ENCODE data around the gene ACBD6. TPM values are rescaled to one million over a fixed set of nuclear protein-coding genes. Genes with fewer than 3 reads are reported as not detected.

The ACBD6 gene
- total RNA-seq, 1 experiment from 2014 or later: 74.0 TPM

DNA sequence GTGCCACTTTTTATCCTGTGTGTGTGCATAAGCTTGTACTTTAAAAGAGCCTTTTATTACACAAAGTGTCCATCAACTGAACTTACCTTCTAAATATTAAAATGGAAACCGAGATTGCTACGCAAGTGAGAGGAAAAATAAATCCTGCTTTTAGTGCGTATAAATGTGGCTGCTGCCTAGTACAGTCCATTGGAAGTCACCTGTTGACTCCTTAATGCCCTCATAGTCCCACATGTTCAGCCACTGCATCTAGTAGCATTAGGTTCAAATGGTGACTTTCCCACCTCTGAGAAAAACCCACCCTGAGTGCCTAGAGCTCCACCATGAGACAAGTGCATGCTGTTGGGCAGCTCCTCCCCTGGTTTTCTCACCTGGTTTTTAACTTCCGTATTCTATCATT, 219.3 kb downstream of the ACBD6 start:
- no peak for DNase-seq
- H3K9ac ChIP-seq (ENCODE audit: low read length): no peak overlapping the region
- no peaks in the 10 kb centered on the region for H3K4me1 ChIP-seq (ENCODE audit: low read length)
- no peaks in the 10 kb centered on the region for H3K79me2 ChIP-seq (ENCODE audit: low read length)
- H3K27ac ChIP-seq (ENCODE audit: low read length): no peak overlapping the region
- no peaks in the 10 kb centered on the region for H3K9me3 ChIP-seq (ENCODE audit: low read length)
- H4K20me1 ChIP-seq (ENCODE audit: insufficient read depth, low read depth, low read length): no peaks in the 10 kb centered on the region
- peaks cover 8% of the 10 kb centered on the region; the same call in 1 of the 2 replicates for H3K36me3 ChIP-seq (ENCODE audit: insufficient read depth, low read length)
- H3K4me2 ChIP-seq (ENCODE audit: low read depth, low read length, poor library complexity, severe bottlenecking): no peak overlapping the region
- no peaks in the 10 kb centered on the region for H3K27me3 ChIP-seq (ENCODE audit: low read length)
- H3K9me2 ChIP-seq (replicated peaks; ENCODE audit: insufficient read depth, low read length): no peaks in the 10 kb centered on the region
- no peak overlapping the region for H3K4me3 ChIP-seq (ENCODE audit: low read length)
- H2AFZ ChIP-seq (ENCODE audit: low read length): no peak overlapping the region

DNA sequence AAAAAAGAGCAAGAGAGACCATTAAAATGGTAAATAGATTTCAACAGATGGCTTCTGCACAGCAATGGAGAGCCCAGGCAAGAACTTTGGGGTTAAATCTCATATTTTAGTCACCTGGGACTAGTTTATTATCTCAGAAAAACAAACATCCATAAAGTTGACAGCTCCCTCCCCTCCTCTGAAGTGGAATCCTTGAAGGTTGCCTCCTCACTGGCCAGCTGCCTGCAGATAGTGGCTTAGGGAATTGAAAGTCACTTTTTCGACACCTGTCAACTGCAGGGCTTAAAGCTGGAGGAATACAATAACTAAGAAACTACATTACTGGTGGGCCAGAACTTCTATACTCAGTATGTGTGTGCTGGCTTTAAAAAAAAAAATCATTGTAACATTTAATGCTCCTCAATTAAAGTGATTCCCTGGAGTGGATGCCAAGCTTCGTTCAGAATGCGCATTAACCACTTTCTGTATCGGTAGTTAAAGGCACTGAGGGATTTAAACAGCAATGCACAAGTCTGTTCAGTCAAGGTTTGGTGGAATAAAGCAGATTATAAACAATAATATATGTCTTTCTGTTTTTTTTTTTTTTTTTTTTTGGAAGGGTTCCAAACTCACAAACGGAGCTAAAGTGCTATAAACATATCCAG, 219.9 kb downstream of the ACBD6 start:
- no peaks in the 10 kb centered on the region for H3K79me2 ChIP-seq (ENCODE audit: low read length)
- H3K4me1 ChIP-seq (ENCODE audit: low read length): no peaks in the 10 kb centered on the region
- no peak overlapping the region for H2AFZ ChIP-seq (ENCODE audit: low read length)
- no peaks in the 10 kb centered on the region for H3K9me2 ChIP-seq (replicated peaks; ENCODE audit: insufficient read depth, low read length)
- H3K4me3 ChIP-seq (ENCODE audit: low read length): no peak overlapping the region
- H3K4me2 ChIP-seq (ENCODE audit: low read depth, low read length, poor library complexity, severe bottlenecking): no peak overlapping the region
- peaks cover 3% of the 10 kb centered on the region; the same call in 1 of the 2 replicates for H3K36me3 ChIP-seq (ENCODE audit: insufficient read depth, low read length)
- no peak overlapping the region for H3K27ac ChIP-seq (ENCODE audit: low read length)
- no peaks in the 10 kb centered on the region for H4K20me1 ChIP-seq (ENCODE audit: insufficient read depth, low read depth, low read length)
- H3K27me3 ChIP-seq (ENCODE audit: low read length): no peaks in the 10 kb centered on the region
- H3K9me3 ChIP-seq (ENCODE audit: low read length): no peaks in the 10 kb centered on the region
- DNase-seq: no peak
- no peak overlapping the region for H3K9ac ChIP-seq (ENCODE audit: low read length)

GRCh38 chr1:180281490-180281889, 220.9 kb downstream of the ACBD6 start:
- Histone ChIP-seq H3K4me1 (ENCODE audit: low read length) (no peaks in the 10 kb centered on the region), H3K4me3 (ENCODE audit: low read length) (no peak overlapping the region), H3K27me3 (ENCODE audit: low read length) (no peaks in the 10 kb centered on the region), H3K9ac (ENCODE audit: low read length) (no peak overlapping the region), H3K9me2 (replicated peaks; ENCODE audit: insufficient read depth, low read length) (no peaks in the 10 kb centered on the region), H2AFZ (ENCODE audit: low read length) (no peak overlapping the region), H4K20me1 (ENCODE audit: insufficient read depth, low read depth, low read length) (no peaks in the 10 kb centered on the region), H3K9me3 (ENCODE audit: low read length) (no peaks in the 10 kb centered on the region), H3K36me3 (ENCODE audit: insufficient read depth, low read length) (peaks cover 3% of the 10 kb centered on the region; the same call in 1 of the 2 replicates), H3K79me2 (ENCODE audit: low read length) (no peaks in the 10 kb centered on the region), H3K27ac (ENCODE audit: low read length) (no peak overlapping the region), H3K4me2 (ENCODE audit: low read depth, low read length, poor library complexity, severe bottlenecking) (no peak overlapping the region)
- no peak for DNase-seq

DNA sequence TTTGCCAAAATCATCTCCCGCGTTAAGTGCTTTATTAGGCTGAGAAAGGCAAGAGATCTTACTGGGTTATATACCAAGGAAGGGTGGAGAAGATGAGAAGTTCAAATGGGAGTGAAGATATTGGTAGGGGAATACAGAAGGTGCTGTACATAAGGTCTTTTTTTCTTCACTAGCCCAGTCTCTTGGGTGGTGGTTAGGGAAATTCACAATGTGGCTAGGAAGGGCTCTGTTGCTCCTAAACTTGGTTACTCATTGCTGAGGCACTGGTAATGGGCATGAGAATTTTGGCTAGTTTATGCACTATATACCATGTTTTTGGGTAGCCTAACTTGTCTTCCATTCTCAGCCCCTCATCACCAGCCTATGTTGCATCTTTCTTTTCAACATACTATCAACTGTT, 221.8 kb downstream of the ACBD6 start:
- no peaks in the 10 kb centered on the region for H3K79me2 ChIP-seq (ENCODE audit: low read length)
- no peaks in the 10 kb centered on the region for H3K9me2 ChIP-seq (replicated peaks; ENCODE audit: insufficient read depth, low read length)
- H3K4me2 ChIP-seq (ENCODE audit: low read depth, low read length, poor library complexity, severe bottlenecking): no peak overlapping the region
- no peaks in the 10 kb centered on the region for H3K4me1 ChIP-seq (ENCODE audit: low read length)
- DNase-seq: no peak
- H3K27me3 ChIP-seq (ENCODE audit: low read length): no peaks in the 10 kb centered on the region
- H2AFZ ChIP-seq (ENCODE audit: low read length): no peak overlapping the region
- H3K9me3 ChIP-seq (ENCODE audit: low read length): no peaks in the 10 kb centered on the region
- H3K36me3 ChIP-seq (ENCODE audit: insufficient read depth, low read length): no peaks in the 10 kb centered on the region
- no peaks in the 10 kb centered on the region for H4K20me1 ChIP-seq (ENCODE audit: insufficient read depth, low read depth, low read length)
- no peak overlapping the region for H3K27ac ChIP-seq (ENCODE audit: low read length)
- H3K4me3 ChIP-seq (ENCODE audit: low read length): no peak overlapping the region
- H3K9ac ChIP-seq (ENCODE audit: low read length): no peak overlapping the region

- no peak for DNase-seq
- H3K4me2 ChIP-seq (ENCODE audit: low read depth, low read length, poor library complexity, severe bottlenecking): no peak overlapping the region
Measured at GRCh38 chr1:180279651-180280050, 222.7 kb downstream of the ACBD6 start.

DNA sequence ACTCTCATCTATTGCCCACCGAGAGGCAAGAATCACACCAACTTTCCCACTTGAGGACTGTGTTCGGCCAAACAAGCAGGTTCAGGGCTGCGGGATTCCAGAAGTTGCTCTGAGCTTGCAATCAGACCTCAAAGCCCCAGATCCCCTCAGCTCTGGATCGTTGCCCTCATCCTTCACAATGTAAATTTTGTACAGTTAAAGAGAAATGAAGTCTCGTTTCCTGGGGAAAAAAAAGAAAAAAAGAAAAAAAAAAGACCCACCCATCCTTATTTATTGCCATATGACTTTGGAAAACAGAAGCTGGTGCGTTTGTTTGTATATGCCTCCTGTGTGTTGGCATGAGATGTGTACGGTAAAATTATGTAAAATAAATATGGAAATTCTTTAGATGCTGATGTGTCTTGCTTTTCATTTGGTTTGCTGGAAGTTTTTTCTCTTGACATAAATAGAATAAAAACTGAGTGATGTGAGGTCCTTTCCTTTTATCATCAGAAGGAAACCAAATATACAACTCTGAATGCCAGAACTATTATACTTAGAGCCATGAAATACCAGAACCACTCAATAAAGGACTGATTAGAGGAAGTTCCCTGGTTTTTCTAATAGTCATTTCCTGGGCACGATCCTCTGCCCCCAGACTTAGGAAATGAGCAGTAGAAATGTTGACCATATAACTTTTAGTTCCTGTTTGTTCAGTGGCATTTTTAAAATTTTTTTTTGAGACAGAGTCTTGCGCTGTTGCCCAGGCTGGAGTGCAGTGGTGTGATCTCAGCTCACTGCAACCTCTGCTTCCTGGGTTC, 223.6 kb downstream of the ACBD6 start:
- no peak for DNase-seq
- Histone ChIP-seq H3K4me1 (ENCODE audit: low read length) (no peaks in the 10 kb centered on the region), H4K20me1 (ENCODE audit: insufficient read depth, low read depth, low read length) (no peaks in the 10 kb centered on the region), H3K9me2 (replicated peaks; ENCODE audit: insufficient read depth, low read length) (no peaks in the 10 kb centered on the region), H3K9ac (ENCODE audit: low read length) (no peak overlapping the region), H3K9me3 (ENCODE audit: low read length) (no peaks in the 10 kb centered on the region), H3K4me3 (ENCODE audit: low read length) (no peak overlapping the region), H3K36me3 (ENCODE audit: insufficient read depth, low read length) (no peaks in the 10 kb centered on the region), H3K27me3 (ENCODE audit: low read length) (no peaks in the 10 kb centered on the region), H3K79me2 (ENCODE audit: low read length) (no peaks in the 10 kb centered on the region), H2AFZ (ENCODE audit: low read length) (no peak overlapping the region), H3K27ac (ENCODE audit: low read length) (no peak overlapping the region), H3K4me2 (ENCODE audit: low read depth, low read length, poor library complexity, severe bottlenecking) (no peak overlapping the region)

More at GRCh38 chr1:180279651-180280050, 222.7 kb downstream of the ACBD6 start:
- no peak overlapping the region for H3K4me3 ChIP-seq (ENCODE audit: low read length)
- no peak overlapping the region for H3K27ac ChIP-seq (ENCODE audit: low read length)
- H3K36me3 ChIP-seq (ENCODE audit: insufficient read depth, low read length): no peaks in the 10 kb centered on the region
- H3K9me3 ChIP-seq (ENCODE audit: low read length): no peaks in the 10 kb centered on the region
- H3K27me3 ChIP-seq (ENCODE audit: low read length): no peaks in the 10 kb centered on the region
- no peak overlapping the region for H2AFZ ChIP-seq (ENCODE audit: low read length)
- no peak overlapping the region for H3K9ac ChIP-seq (ENCODE audit: low read length)
- H3K79me2 ChIP-seq (ENCODE audit: low read length): no peaks in the 10 kb centered on the region
- H4K20me1 ChIP-seq (ENCODE audit: insufficient read depth, low read depth, low read length): no peaks in the 10 kb centered on the region
- H3K4me1 ChIP-seq (ENCODE audit: low read length): no peaks in the 10 kb centered on the region
- H3K9me2 ChIP-seq (replicated peaks; ENCODE audit: insufficient read depth, low read length): no peaks in the 10 kb centered on the region

- Histone ChIP-seq H3K9me2 (replicated peaks; ENCODE audit: insufficient read depth, low read length) (no peaks in the 10 kb centered on the region), H3K36me3 (ENCODE audit: insufficient read depth, low read length) (no peaks in the 10 kb centered on the region), H3K27me3 (ENCODE audit: low read length) (no peaks in the 10 kb centered on the region), H3K4me2 (ENCODE audit: low read depth, low read length, poor library complexity, severe bottlenecking) (no peak overlapping the region), H2AFZ (ENCODE audit: low read length) (no peak overlapping the region), H3K27ac (ENCODE audit: low read length) (no peak overlapping the region), H3K4me3 (ENCODE audit: low read length) (no peak overlapping the region), H3K4me1 (ENCODE audit: low read length) (no peaks in the 10 kb centered on the region), H3K9me3 (ENCODE audit: low read length) (no peaks in the 10 kb centered on the region), H3K9ac (ENCODE audit: low read length) (no peak overlapping the region), H3K79me2 (ENCODE audit: low read length) (no peaks in the 10 kb centered on the region), H4K20me1 (ENCODE audit: insufficient read depth, low read depth, low read length) (no peaks in the 10 kb centered on the region)
- DNase-seq: no peak
Measured at GRCh38 chr1:180278194-180278515, 224.2 kb downstream of the ACBD6 start.

- no peak for DNase-seq
- Histone ChIP-seq H3K9me2 (replicated peaks; ENCODE audit: insufficient read depth, low read length) (no peaks in the 10 kb centered on the region), H2AFZ (ENCODE audit: low read length) (no peak overlapping the region)
Measured at GRCh38 chr1:180277476-180278193, 224.7 kb downstream of the ACBD6 start.

More at GRCh38 chr1:180277476-180278193, 224.7 kb downstream of the ACBD6 start:
- Histone ChIP-seq H4K20me1 (ENCODE audit: insufficient read depth, low read depth, low read length) (no peaks in the 10 kb centered on the region), H3K4me2 (ENCODE audit: low read depth, low read length, poor library complexity, severe bottlenecking) (no peak overlapping the region), H3K4me1 (ENCODE audit: low read length) (no peaks in the 10 kb centered on the region), H3K79me2 (ENCODE audit: low read length) (no peaks in the 10 kb centered on the region), H3K4me3 (ENCODE audit: low read length) (no peak overlapping the region), H3K36me3 (ENCODE audit: insufficient read depth, low read length) (no peaks in the 10 kb centered on the region), H3K27ac (ENCODE audit: low read length) (no peak overlapping the region), H3K9me3 (ENCODE audit: low read length) (no peaks in the 10 kb centered on the region), H3K27me3 (ENCODE audit: low read length) (no peaks in the 10 kb centered on the region), H3K9ac (ENCODE audit: low read length) (no peak overlapping the region)

All from Karpas-422 (cell line).